Fibroblast of skin of back (primary cell): ENCODE data around the gene ANKRD6. TPM values are rescaled to one million over a fixed set of nuclear protein-coding genes. Genes with fewer than 3 reads are reported as not detected.
"Not testable (repeated sequence)": the region's sequence is repeated elsewhere in the genome, so short reads cannot be mapped to it uniquely, and the experiment has no call there.

Source experiments
- DNase-seq: peaks from one replicate; pipeline ENCODE4 v3.0.0-alpha.2; 2013
- polyA plus RNA-seq, 2 experiments: library from polyadenylated mRNA; unstranded; fragments of 120-200 nt; gene quantifications; one replicate each; pipeline ENCODE4 v1.2.1, GENCODE V29; 2013; ENCODE audit not compliant: insufficient read length in 2 of 2

Gene ANKRD6
- polyA plus RNA-seq (2013, experiment 1 of 2; ENCODE audit: insufficient read length) = 12.7 TPM
- 27.1 TPM for polyA plus RNA-seq (2013, experiment 2 of 2; ENCODE audit: insufficient read length)

DNA sequence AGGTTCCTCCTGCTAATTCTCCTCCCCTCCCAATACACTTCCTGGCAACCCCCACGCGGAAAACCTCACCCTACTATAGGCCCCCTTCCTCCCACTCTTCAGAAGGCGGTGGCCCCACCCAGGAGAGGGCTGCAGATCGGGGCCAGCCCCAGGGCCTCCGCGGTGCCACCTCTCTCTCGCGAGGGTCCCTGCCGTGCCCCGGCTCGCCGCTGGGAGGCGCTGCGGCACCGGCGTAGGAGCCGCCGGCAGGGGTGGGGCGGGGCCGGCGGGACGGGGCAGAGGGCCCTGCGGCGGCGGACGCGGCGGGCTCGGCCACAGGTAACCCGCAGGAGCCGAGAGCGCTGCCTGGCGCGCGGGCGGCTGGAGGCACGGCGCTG is at the start of gene ANKRD6:
Gene ANKRD6 (plus strand): TSS at position 278 of the 377 bp plus-strand sequence. CDS start 133,825 bp downstream, outside the sequence.
- DNase-seq = peak; percentile 63

DNA sequence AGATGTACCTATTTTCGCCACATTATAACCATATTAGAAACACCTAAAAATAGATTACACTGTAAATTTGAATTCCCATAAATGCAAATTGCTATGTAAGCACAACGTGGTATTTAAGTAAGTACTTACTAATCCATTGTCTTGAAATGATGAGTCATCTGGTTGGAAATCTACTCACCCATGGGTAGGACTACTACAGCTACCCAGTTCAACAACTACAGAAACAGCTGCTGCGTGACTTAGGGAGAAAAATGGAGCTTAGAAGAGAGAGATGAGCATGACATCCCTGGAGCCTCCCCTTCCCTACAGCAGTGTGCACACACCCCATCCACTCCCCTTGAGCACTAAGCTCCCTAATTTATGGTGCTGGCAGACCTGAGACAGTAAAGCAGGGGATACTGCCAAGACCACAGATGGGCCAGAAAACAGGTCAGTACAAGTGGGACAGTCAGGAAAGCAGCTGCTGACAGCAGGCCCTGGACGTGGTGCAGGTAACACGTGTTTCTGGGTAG is 47.7 kb upstream of the ANKRD6 start:
- peak; percentile 41 for DNase-seq

DNA sequence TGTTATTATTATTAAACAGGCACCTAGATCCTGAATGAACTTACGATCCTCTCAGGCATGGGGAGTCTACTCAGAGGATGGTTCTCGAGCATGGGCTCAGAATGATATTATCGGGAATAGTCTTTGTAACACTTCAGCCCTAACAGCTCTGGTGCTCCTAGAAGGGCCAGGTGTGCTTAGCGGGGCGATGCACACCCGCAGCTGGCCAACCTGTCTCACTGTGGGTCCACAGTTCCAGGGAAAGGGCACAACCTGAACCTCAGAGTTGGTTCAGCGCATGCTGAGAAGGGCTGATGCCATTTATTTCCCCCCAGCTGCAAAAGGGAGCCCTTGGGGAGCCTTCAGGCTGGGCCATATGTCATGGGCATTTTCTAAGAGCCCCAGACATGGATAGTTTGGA is 47.1 kb upstream of the ANKRD6 start:
- no peak for DNase-seq

DNA sequence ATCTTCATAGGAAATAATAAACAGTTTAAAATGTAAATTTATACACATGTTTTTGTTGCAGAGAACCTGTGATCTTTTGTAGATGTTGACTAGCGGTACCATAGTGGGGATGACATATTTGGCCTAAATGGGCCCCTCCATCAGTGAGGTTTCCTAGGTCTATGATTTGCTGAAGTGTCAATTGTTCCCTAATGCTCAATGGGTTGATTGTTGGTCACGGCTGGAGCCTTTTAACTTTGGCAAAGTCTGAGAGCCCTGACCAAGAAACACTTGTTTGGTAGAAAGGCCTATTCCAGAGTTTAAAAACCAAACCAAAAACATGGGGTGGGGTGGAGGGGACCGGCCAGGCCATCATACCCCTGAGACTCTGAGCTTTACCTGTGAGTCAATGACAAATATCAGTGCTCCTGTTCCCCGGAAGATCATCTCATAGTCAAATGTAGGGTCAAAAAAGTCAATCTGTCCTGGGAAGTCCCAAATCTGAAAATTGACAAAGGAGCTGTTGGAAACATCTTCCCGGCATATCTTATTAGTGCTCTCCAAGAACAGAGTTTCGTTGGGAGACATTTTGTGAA is 45.9 kb upstream of the ANKRD6 start:
- DNase-seq = no peak

DNA sequence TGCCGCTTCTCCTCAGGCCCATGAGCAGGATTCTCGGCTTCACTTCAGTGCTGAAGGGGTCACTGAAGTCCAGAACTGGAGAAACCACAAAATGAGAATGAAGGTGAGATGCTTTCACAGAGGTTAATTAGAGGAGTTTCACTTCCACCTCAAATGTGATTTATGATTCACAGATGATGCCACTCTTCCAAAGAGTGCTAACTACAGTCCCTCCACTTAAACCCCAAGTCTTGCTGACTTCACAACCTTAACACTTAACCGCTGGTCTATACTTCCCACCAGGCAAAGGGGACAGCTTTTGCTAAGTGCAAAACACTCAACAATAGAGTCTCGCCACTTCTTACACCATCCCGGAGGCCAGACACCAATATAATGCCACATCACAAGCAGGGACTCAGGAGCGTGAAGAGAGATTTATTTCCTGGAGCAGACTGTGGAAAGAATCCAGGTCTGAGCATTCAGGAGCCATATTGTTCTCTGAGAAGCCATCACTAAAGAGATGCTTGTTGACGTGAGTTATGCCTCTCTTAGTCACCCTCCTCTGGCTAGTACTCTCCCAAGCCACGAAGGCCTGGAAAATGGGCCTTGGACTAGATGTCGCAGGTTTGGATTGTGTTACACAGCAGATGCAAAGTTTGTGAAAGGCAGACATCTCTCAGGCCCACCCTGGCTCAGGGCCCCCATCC is 45.3 kb upstream of the ANKRD6 start:
- no peak for DNase-seq

DNA sequence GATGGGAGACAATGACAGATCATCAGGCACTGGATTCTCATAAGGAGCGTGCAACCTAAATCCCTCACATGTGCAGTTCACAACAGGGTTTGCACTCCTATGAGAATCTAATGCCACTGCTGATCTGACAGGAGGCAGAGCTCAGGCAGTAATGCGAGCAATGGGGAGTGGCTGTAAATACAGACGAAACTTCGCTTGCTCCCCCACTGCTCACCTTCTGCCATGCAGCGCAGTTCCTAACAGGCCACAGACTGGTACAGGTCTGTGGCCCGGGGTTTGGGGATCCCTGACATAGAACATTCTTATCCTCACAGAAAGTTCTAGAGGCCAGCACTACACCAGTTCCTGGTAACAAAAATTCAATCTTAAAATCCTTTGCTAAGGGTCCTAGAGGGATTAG is 44.1 kb upstream of the ANKRD6 start:
- no peak for DNase-seq

DNA sequence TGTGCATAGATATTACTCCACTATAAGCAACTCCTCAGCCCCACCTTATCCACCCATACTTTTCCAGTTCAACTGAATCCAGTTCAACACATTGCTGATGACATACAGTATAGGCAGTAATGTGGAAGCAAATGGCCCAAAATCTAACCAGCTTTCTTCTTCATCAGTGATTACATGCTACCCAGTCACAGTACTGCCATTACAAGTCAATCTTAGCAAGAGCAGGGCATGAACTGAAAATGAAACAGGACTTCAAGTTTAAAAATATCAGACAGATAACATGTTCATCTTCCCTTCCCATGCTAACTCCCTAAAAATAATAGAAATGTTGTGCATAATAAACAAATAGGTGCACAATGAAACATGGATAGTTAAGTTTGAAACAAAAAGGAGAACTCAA is 40.1 kb upstream of the ANKRD6 start:
- no peak for DNase-seq

DNA sequence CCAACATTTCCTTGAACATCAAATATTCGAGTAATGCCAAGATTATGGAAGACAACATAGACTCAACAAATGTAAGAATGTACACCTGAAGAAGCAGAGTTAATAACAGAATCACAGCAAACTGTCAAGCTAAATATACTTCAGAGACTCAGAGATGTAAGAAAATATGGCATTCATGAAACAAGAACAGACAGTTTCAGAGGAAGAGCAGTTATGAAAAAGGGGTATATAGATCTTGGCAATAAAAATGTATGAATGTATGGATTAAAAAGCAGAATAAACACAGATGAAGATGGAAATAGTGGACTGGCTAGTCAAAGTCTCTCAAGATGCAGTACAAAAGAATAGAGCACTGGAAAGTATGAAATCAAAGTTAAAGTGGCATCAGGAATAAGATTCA is 39.3 kb upstream of the ANKRD6 start:
- no peak for DNase-seq

DNA sequence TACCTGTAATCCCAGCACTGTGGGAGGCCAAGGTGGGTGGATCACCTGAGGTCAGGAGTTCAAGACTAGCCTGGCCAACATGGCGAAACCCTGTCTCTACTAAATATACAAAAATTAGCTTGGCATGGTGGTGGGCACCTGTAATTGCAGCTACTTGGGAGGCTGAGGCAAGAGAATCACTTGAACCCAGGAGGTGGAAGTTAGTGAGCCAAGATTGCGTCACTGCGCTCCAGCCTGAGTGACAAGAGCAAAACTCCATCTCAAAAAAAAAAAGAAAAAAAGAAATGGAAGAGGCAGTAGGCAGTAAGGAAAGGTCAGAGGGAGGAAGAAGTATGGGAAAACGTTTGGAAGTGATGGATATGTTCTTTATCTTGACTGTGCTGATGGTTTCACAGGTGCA is 35.1 kb upstream of the ANKRD6 start:
- DNase-seq = not testable (repeated sequence)

DNA sequence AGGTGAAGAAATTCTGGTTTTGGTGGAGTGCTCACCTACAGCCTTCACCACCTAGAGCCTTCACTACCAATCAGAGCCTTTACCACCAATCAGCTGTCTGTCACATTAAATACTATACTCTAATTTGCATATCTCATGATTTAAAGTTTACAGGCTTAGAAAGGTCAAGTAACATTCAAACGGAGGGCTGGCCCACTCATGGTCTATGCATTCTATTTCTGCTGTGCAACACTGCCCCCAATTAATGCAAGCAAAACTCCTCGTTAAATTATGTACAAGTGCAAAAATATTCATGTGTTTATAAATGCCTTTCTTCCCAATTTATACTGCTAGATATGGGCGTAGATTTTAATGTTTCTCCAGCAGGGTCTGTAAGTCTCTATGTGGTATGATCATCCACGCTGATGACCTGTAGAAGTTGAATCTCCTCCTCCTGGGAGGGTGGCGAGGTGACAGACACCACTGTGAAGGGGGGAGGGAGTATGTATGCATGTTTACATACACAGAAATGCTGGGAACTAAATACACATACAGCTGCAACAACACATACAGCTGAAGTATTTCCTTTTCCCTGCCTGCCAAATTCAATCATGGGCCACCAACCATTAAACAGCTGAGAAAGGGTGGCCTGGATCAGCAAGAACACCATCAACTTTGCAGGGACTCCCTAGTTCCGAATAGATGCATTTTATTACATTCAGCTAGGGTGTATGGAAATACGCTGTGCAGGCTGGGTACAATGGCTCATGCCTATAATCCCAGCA is 34.0 kb upstream of the ANKRD6 start:
- DNase-seq = no peak

DNA sequence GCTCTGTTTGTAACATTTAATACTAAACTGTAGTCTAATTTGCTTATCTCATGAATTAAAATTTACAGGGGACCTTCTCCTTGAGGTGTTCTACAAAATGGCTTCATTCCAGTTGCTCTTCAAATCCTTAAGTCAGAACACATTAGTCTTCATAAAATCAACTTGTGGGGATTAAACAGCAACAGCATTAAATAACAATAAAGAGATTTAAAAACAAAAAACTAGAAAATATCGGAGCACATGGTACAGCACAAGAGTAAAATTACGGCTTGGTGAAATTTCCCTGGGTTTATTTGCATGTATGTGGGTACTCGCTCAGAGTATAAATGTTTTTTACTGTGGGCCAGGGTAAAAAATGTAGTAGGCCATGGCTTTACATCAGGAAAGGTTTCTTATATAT is 32.9 kb upstream of the ANKRD6 start:
- DNase-seq = no peak

DNA sequence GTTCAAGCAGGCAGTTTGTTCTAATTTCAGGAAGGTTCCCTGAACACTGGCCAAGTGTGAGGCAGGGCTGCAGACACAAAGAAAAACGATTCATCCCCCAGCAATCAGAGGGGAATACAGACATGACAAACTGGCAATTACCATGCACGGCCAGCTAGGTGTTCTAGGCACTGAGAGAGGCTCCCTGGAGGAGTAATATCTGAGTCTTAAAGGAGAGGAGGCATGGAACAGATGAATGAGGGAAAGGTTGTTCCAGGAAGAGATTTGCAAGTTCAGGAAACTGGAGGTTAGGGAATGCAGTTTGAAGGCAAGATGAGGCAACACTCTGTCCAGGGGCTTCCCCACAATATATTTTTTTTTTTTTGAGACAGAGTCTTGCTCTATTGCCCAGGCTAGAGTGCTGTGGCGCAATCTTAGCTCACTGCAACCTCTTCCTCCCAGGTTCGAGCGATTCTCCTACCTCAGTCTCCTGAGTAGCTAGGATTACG is 32.0 kb upstream of the ANKRD6 start:
- DNase-seq = no peak

DNA sequence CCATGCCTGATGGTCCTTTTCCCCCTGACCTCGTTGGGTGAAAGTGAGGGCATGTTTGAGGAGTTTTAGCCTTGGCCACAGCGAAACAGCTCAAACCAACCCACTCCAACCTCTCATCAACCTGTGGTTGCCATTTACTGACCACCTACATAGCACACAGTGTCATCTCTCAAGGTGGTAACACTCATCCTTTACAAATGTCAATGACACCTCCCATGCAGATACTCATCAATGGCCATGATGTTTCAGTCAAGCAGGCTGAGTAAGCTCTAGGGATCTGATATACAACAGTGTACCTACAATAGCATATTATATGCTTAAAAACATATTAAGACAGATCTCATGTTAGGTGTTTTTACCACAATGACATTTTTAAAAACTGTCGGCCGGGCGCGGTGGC is 30.2 kb upstream of the ANKRD6 start:
- no peak for DNase-seq

DNA sequence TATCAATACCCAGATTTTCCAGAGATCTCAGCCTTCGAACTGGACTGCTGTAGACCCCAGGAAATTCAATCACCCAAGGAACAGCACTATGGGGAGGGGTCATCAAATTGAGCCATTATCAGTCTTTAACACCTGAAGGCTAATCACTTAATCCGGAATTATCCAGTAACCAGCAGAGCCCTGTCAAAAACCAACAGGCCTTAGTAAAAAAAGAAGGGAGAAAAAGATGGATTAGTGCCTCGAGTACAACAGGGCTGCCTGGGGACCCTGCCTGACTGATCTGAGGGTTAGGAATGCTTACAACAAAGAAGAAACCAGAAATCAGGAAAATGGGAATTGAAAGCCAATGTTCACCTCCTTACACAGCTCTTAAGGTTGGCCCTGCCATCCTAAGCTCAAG is 28.4 kb upstream of the ANKRD6 start:
- DNase-seq = no peak

DNA sequence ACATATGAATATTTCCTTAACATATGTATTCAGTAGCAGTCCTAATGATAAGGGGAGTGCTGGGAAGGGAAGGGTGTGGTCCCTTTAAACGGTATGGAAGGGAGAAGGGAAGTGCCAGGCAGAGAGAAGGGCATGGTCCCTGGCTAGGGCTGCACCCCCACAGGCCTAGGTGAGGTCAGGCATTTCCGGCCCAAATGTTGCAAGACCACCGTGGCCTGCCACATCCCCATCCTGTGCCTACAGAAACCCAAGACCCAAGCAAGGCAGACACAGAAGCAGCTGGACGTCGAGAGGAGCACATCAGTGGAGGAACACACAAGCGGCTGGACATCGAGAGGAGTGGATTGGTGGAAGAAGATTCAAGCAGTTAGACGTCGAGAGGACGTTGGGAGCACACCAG is 26.8 kb upstream of the ANKRD6 start:
- no peak for DNase-seq

DNA sequence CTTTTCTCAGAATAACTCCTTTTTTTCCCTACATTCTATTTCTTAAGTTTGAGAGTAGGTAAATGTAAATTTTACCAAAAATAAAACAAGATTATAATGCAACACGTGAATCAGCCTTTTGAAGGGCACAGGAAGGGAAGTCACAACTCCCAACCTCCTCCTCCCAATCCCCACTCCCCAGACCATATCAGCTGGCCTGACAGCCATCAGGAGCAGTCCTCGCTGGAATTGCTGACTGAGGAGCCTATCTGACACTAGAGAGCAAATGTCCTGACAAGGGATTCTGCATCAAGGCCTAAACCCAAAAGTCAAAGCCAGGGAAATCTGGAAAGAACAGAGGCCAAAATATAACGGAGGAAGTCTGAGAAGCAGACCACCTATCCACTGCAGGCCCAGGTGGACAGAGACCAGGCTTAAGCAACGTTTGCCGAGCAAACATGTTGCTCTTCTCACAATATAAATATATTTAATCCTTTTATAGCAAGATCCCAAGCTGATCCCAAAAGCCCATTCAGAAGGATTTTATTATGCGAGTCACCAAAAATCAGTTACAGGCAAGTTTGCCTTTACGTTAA is 23.4 kb upstream of the ANKRD6 start:
- no peak for DNase-seq

DNA sequence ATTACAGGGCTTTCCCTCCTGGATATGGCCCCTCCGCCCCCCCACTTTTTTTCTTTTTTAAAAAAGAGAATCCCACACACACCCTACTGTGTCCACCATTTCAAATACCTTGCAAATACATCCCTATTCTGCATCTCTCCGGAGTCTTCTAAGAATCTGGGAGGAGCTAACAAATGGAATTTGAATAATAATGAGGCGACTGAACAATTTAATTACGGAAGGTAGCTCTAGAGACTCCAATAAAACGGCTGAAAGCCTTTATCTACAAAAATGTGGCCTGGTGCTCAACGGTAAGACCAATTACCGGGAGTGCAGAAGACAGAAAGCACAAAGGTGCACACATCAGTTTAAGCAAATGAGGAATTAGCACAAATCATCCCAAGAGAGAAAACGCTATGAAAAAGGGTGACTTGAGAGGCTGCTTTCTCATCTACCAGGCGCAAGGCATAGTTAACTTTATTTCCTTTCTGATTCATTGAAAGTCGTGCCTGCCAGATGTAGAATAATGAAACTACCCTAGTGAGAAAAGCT is 22.7 kb upstream of the ANKRD6 start:
- DNase-seq = no peak

DNA sequence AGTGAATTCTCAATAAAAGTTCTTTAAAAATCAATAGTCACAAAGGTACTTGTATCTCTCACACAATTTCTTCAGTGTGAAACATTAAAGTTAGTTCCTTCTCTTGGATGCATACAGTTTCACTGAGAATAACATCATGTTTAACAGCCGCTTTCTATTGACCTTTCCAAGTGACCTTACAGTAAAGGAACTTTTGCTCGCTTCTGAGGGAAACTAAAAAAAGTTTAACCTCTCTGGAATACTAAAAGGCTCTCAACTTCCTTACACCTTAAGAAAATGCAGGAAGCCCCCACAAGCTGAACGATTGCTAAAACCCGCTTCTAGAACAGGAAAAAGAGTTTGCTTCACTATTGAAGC is 22.2 kb upstream of the ANKRD6 start:
- DNase-seq = no peak

DNA sequence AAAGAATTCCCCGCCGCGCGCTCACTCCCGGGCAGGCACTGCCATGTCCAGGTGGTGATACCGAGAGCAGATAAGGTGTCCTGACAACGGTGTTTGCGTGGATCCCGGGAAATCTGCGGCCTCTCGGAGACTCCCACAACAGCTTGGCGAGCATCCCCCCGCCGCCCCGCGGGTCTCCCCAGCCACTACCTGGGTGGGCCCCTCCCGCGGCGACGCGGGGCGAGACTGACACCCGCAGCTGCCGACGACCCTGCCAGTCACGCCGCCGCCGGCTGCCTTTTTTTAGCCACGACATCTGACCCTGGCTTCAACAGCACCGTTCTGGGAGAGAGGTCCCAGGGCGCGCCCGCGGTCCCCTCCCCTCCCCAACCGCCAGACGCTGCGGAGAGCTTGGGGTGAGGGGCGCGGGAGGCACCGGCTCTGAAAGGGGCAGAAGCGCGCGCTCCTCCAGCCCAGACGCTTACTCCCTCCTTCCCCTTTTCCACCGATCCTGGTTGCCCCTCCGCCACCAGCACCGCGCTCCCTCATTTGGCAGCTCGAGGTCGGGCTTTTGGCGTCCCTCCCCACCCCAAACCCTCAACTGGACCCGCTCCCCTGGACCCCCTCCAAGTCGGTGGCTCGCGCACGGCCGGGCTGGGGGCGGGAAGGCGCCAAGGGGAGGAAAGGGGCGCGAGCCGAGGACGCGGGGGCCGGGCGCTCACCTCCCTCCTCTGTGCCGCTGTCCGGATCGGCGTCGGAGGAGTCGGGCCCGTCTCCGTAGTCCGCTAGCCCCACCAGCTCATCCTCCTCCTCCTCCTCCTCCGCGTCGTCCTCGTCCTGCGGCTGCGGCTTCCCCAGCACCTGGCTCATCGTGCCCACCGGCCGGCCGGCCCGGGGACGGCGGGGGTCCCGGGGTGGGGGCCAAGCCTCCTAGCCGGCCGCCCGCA is 21.5 kb upstream of the ANKRD6 start:
- DNase-seq = no peak

DNA sequence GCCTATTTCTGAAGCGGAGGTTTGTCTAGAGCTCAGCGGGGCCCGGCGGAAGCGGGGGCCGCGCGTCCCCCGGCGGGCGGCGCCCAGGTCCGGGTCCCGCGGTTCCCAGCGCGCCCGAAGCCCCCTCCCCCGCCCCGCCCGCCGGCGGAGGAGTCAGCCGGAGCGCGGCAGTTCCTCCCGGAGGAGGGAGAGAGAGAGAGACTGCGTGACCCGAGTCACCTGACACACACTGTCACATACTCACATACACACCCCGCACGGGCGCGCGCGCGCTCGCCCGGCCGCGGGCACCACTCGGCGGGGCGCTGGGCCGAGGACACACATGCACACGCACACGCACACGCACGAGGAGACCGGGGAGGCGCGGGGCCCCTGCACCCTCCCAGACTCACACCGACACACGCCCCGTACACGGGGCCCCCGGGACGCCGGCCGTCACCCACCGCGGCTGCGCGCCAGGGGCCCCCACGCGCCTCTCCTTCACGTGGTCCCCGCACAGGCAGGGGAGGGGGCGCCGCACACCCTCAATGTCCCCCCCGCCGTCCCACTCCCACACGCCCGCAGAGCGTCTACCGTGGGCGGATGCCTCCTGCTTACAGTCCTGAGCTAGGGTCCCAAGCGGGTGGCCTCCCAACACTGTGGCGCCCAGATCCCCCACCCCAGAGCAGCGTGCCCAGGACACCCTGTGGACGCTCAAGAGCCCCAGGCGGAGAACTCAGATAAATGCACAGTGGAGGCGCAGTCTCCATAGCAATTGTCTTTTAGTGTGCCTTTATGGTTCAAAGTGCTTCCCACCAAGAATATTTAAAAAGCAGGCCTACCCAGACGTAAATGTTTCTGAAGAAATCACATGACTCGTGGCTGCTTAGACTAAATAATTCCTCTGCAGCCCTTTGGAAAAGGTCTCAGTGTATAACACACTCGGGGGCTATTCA is 20.6 kb upstream of the ANKRD6 start, which contains the start of gene RRAGD:
Gene RRAGD (minus strand): TSS at position 203 of the 935 bp plus-strand sequence. CDS start 280 bp downstream, outside the sequence.
- DNase-seq = peak; percentile 32
